Progenitor cell of endocrine pancreas (in vitro differentiated cells): ENCODE results near the gene NUP93. TPM values are rescaled to one million over a fixed set of nuclear protein-coding genes. Genes with fewer than 3 reads are reported as not detected.

Experiments used
- DNase-seq: peaks from one replicate; pipeline ENCODE4 v3.0.0; 2021; ENCODE audit warnings: low spot score; ENCODE audit not compliant: unreplicated experiment
- H3K27ac Mint-ChIP-seq: 2 replicates; pipeline ENCODE4 v1.8.0; 2021; ENCODE audit warnings: mild to moderate bottlenecking, moderate library complexity, mixed read lengths
- H3K27me3 Mint-ChIP-seq: 2 replicates; pipeline ENCODE4 v1.8.0; 2021; ENCODE audit warnings: mixed read lengths
- H3K36me3 Mint-ChIP-seq: 2 replicates; pipeline ENCODE4 v1.8.0; 2022; ENCODE audit warnings: mixed read lengths; ENCODE audit not compliant: insufficient read depth
- H3K4me1 Mint-ChIP-seq: 2 replicates; pipeline ENCODE4 v1.8.0; 2021; ENCODE audit warnings: low read depth, mixed read lengths
- H3K4me3 Mint-ChIP-seq: 2 replicates; pipeline ENCODE4 v1.8.0; 2021; ENCODE audit warnings: low read depth, mild to moderate bottlenecking, moderate library complexity, mixed read lengths
- H3K9me3 Mint-ChIP-seq: 2 replicates; pipeline ENCODE4 v1.8.0; 2021; ENCODE audit warnings: low read depth, mixed read lengths
- CTCF ChIP-seq: fragments of 200-600 bp; sonication (generic); IDR thresholded peaks from one replicate; pipeline ENCODE4 v1.5.0; 2021; ENCODE audit warnings: antibody characterized with exemption, mild to moderate bottlenecking; ENCODE audit not compliant: unreplicated experiment
- total RNA-seq: library from RNA; stranded (reverse); gene quantifications from 2 replicates; pipeline ENCODE4 v1.2.1, GENCODE V29; 2021

NUP93 gene
- total RNA-seq, 1 donor from 2014 or later = 74.4 TPM

- no peak for TF ChIP-seq CTCF
- H3K27ac Mint-ChIP-seq = no peak overlapping the region
- no peaks in the 10 kb centered on the region for H3K4me1 Mint-ChIP-seq
- no peak for DNase-seq
- H3K9me3 Mint-ChIP-seq = no peaks in the 10 kb centered on the region
- no peaks in the 10 kb centered on the region for H3K36me3 Mint-ChIP-seq
- no peak overlapping the region for H3K4me3 Mint-ChIP-seq
- H3K27me3 Mint-ChIP-seq = peaks cover 6% of the 10 kb centered on the region
Observed at GRCh38 chr16:56700631-56701030, 29.3 kb upstream of the NUP93 start.

GRCh38 chr16:56701534-56701933 lies 28.4 kb upstream of the NUP93 start:
- H3K4me3 Mint-ChIP-seq = no peak overlapping the region
- no peaks in the 10 kb centered on the region for H3K4me1 Mint-ChIP-seq
- DNase-seq = no peak
- peaks cover 6% of the 10 kb centered on the region for H3K27me3 Mint-ChIP-seq
- H3K9me3 Mint-ChIP-seq = no peaks in the 10 kb centered on the region
- TF ChIP-seq CTCF = no peak
- no peaks in the 10 kb centered on the region for H3K36me3 Mint-ChIP-seq
- H3K27ac Mint-ChIP-seq = no peak overlapping the region

- no peaks in the 10 kb centered on the region for H3K4me1 Mint-ChIP-seq
- no peaks in the 10 kb centered on the region for H3K9me3 Mint-ChIP-seq
- no peaks in the 10 kb centered on the region for H3K36me3 Mint-ChIP-seq
- no peak for TF ChIP-seq CTCF
- no peak overlapping the region for H3K4me3 Mint-ChIP-seq
- DNase-seq = no peak
- peaks cover 6% of the 10 kb centered on the region for H3K27me3 Mint-ChIP-seq
- no peak overlapping the region for H3K27ac Mint-ChIP-seq
Observed at GRCh38 chr16:56702836-56703235, 27.1 kb upstream of the NUP93 start.

GRCh38 chr16:56708525-56709442 lies 21.1 kb upstream of the NUP93 start:
- no peak for DNase-seq
- Mint-ChIP-seq H3K4me3 (no peak overlapping the region), H3K36me3 (no peaks in the 10 kb centered on the region), H3K4me1 (no peaks in the 10 kb centered on the region), H3K9me3 (no peaks in the 10 kb centered on the region), H3K27ac (no peak overlapping the region), H3K27me3 (peaks cover 16% of the 10 kb centered on the region)
- no peak for TF ChIP-seq CTCF

GRCh38 chr16:56709443-56710040 lies 20.4 kb upstream of the NUP93 start:
- no peak for TF ChIP-seq CTCF
- no peaks in the 10 kb centered on the region for H3K4me1 Mint-ChIP-seq
- no peak overlapping the region for H3K27ac Mint-ChIP-seq
- no peak for DNase-seq
- H3K27me3 Mint-ChIP-seq = peaks cover 15% of the 10 kb centered on the region
- H3K36me3 Mint-ChIP-seq = no peaks in the 10 kb centered on the region
- no peaks in the 10 kb centered on the region for H3K9me3 Mint-ChIP-seq
- no peak overlapping the region for H3K4me3 Mint-ChIP-seq
